ENCODE data around the gene ITPRID1. TPM values are rescaled to one million over a fixed set of nuclear protein-coding genes. Genes with fewer than 3 reads are reported as not detected.

Gene ITPRID1
- total RNA-seq, 1 experiment from 2014 or later = 1.2 TPM

DNA sequence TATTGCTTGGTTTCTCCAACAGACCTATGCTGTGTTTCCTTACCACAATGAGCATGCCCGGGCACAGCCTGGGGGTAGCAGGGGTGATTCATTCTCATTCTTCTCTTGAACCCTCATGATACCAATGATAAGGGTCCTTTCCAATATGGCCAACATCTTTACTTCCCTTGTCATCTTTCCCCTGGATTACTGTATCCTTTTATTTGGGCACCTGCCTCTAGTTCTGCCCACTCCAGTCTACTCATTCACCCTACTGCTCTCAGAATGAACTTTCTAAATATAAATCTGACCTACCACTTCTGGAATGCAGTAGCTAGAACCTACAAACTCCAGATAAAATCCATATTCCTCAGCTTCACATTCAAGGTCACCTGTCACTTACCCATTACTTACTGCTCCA, 26.4 kb upstream of the ITPRID1 start:
- Histone ChIP-seq H3K56ac (ENCODE audit: insufficient read length, low read depth, low read length) (no peak overlapping the region), H3K14ac (ENCODE audit: insufficient read depth, low read length) (no peak overlapping the region), H3K18ac (ENCODE audit: insufficient read length, low read depth, low read length) (no peak overlapping the region), H3K4ac (ENCODE audit: low read depth, low read length) (no peak overlapping the region), H4K20me1 (ENCODE audit: control insufficient read depth, insufficient read depth, insufficient read length) (no peaks in the 10 kb centered on the region), H3K27ac (ENCODE audit: insufficient read length, low read depth, low read length) (no peak overlapping the region), H2BK20ac (ENCODE audit: low read depth, low read length, poor library complexity, severe bottlenecking) (no peak overlapping the region), H2BK5ac (ENCODE audit: insufficient read length, low read length) (no peak overlapping the region), H2AK5ac (ENCODE audit: insufficient read length, low read length) (no peak overlapping the region), H3K79me2 (ENCODE audit: insufficient read depth, low read length) (no peaks in the 10 kb centered on the region), H3K4me1 (ENCODE audit: insufficient read depth, low read length) (0 out of 2 replicates have a peak, but pooled peaks cover 2% of the 10 kb centered on the region), H3K9me3 (ENCODE audit: control insufficient read depth, low read depth, low read length) (no peaks in the 10 kb centered on the region), H3K27me3 (ENCODE audit: insufficient read depth, low read length) (no peaks in the 10 kb centered on the region), H2BK120ac (ENCODE audit: low read depth, low read length, poor library complexity, severe bottlenecking) (no peak overlapping the region), H2AFZ (ENCODE audit: low read length) (no peak overlapping the region), H3K79me1 (ENCODE audit: insufficient read depth, low read depth, low read length, poor library complexity, severe bottlenecking) (no peaks in the 10 kb centered on the region), H3K23ac (ENCODE audit: insufficient read length, low read depth, low read length) (no peak overlapping the region), H3T11ph (ENCODE audit: low read length) (no peak overlapping the region), H3K4me2 (ENCODE audit: insufficient read depth, insufficient read length, low read length) (no peak overlapping the region), H2BK15ac (ENCODE audit: low read depth, low read length) (no peak overlapping the region), H3K23me2 (ENCODE audit: insufficient read length, low read depth, low read length, poor library complexity, severe bottlenecking) (no peaks in the 10 kb centered on the region), H3K9ac (ENCODE audit: extremely low read depth, insufficient read length, low read length) (no peak overlapping the region), H2BK12ac (ENCODE audit: insufficient read length, low read depth, low read length) (no peak overlapping the region), H4K5ac (ENCODE audit: insufficient read length, low read depth, low read length) (no peak overlapping the region), H4K8ac (replicated peaks; ENCODE audit: insufficient read length, low read depth, low read length) (no peak overlapping the region), H4K91ac (ENCODE audit: insufficient read length, low read depth, low read length) (no peak overlapping the region)
- Mint-ChIP-seq H3K36me3 (ENCODE audit: insufficient read depth in 1 of 3, low read depth in 3 of 3) (peaks cover 0 to 3% (median 0%) of the 10 kb centered on the region in 3 experiments; a peak in 1 of 7 replicates), H3K27me3 (ENCODE audit: low read depth) (no peaks in the 10 kb centered on the region), H3K4me1 (peaks cover 8 to 25% of the 10 kb centered on the region in 2 experiments; a peak in 3 of 4 replicates), H3K9me3 (peaks cover 0 to 3% of the 10 kb centered on the region in 2 experiments; a peak in 2 of 5 replicates), H3K27ac (no peak overlapping the region; a peak in 1 of 7 replicates), H3K4me3 (no peak overlapping the region)
- no CpG with 5 or more reads among the region's 1 CpG for WGBS (ENCODE audit: extremely low coverage, insufficient read length, low lambda C conversion rate)
- TF ChIP-seq, protein P1, sequence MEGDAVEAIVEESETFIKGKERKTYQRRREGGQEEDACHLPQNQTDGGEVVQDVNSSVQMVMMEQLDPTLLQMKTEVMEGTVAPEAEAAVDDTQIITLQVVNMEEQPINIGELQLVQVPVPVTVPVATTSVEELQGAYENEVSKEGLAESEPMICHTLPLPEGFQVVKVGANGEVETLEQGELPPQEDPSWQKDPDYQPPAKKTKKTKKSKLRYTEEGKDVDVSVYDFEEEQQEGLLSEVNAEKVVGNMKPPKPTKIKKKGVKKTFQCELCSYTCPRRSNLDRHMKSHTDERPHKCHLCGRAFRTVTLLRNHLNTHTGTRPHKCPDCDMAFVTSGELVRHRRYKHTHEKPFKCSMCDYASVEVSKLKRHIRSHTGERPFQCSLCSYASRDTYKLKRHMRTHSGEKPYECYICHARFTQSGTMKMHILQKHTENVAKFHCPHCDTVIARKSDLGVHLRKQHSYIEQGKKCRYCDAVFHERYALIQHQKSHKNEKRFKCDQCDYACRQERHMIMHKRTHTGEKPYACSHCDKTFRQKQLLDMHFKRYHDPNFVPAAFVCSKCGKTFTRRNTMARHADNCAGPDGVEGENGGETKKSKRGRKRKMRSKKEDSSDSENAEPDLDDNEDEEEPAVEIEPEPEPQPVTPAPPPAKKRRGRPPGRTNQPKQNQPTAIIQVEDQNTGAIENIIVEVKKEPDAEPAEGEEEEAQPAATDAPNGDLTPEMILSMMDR (conservative IDR thresholded peaks at IDR 0.05) = no peak
- no peak for DNase-seq
